Activated CD4-positive, alpha-beta memory T cell treated with anti-CD3 and anti-CD28 coated beads, Interleukin-2, amount 10 ng/mL, durations not matched to agents 7 days and 5 days (primary cell): Measurements from ENCODE around the gene NKX3-2. TPM values are rescaled to one million over a fixed set of nuclear protein-coding genes. Genes with fewer than 3 reads are reported as not detected.

ENCODE experiments used
- CTCF ChIA-PET: fragments of 350-600 bp; sonication (Branson Sonifier 250); formaldehyde crosslinking; loops from one replicate; lab custom pipeline; 2021; ENCODE audit warnings: antibody characterized with exemption, inconsistent platforms; lab: Charles Lee
- POLR2A ChIA-PET: fragments of 350-600 bp; sonication (Branson Sonifier 250); formaldehyde crosslinking; loops from one replicate; lab custom pipeline; 2021; ENCODE audit warnings: antibody characterized with exemption; lab: Charles Lee
- DNase-seq: peaks from one replicate; pipeline ENCODE4 v3.0.0-alpha.2; 2020
- H3K27ac Mint-ChIP-seq: one replicate; pipeline ENCODE4 v1.8.0; 2021; ENCODE audit warnings: mild to moderate bottlenecking, mixed read lengths
- H3K27me3 Mint-ChIP-seq: one replicate; pipeline ENCODE4 v1.8.0; 2021; ENCODE audit warnings: mixed read lengths
- H3K36me3 Mint-ChIP-seq: one replicate; pipeline ENCODE4 v1.8.0; 2021; ENCODE audit warnings: low read depth, mixed read lengths
- H3K4me1 Mint-ChIP-seq: one replicate; pipeline ENCODE4 v1.8.0; 2021; ENCODE audit warnings: mixed read lengths
- H3K4me3 Mint-ChIP-seq: one replicate; pipeline ENCODE4 v1.8.0; 2021; ENCODE audit warnings: mild to moderate bottlenecking, mixed read lengths
- H3K9me3 Mint-ChIP-seq: one replicate; pipeline ENCODE4 v1.8.0; 2021; ENCODE audit warnings: mixed read lengths
- total RNA-seq, 2 experiments: library from RNA; stranded (reverse); gene quantifications; one replicate each; pipeline ENCODE4 v1.2.3, GENCODE V29; 2021

NKX3-2 gene
- total RNA-seq, 2 experiments from 2014 or later = not detected

- ChIA-PET POLR2A (no interaction called here), CTCF (no interaction called here)
- Mint-ChIP-seq H3K36me3 (no peaks in the 10 kb centered on the region), H3K27me3 (peaks cover 36% of the 10 kb centered on the region), H3K4me3 (no peak overlapping the region), H3K4me1 (no peaks in the 10 kb centered on the region), H3K9me3 (no peaks in the 10 kb centered on the region), H3K27ac (no peak overlapping the region)
- no peak for DNase-seq
These were observed 45.8 kb downstream of the NKX3-2 start for GRCh38 chr4:13498469-13498868.

GRCh38 chr4:13496605-13497004 is 47.7 kb downstream of the NKX3-2 start:
- no peaks in the 10 kb centered on the region for H3K4me1 Mint-ChIP-seq
- no peak overlapping the region for H3K27ac Mint-ChIP-seq
- ChIA-PET CTCF (interaction anchor here (1.0 kb wide), 1 partner anchor 10 kb away, joined by 4 read pairs; no protein-coding TSS in a partner anchor), POLR2A (no interaction called here)
- no peaks in the 10 kb centered on the region for H3K9me3 Mint-ChIP-seq
- H3K36me3 Mint-ChIP-seq = no peaks in the 10 kb centered on the region
- DNase-seq = no peak
- no peak overlapping the region for H3K4me3 Mint-ChIP-seq
- peaks cover 31% of the 10 kb centered on the region for H3K27me3 Mint-ChIP-seq

- Mint-ChIP-seq H3K9me3 (no peaks in the 10 kb centered on the region), H3K27ac (no peak overlapping the region), H3K4me3 (no peak overlapping the region), H3K27me3 (peaks cover 29% of the 10 kb centered on the region), H3K36me3 (no peaks in the 10 kb centered on the region), H3K4me1 (no peaks in the 10 kb centered on the region)
- ChIA-PET CTCF (no interaction called here), POLR2A (no interaction called here)
- no peak for DNase-seq
These were observed 48.6 kb downstream of the NKX3-2 start for GRCh38 chr4:13495753-13496152.

GRCh38 chr4:13493793-13494192 is 50.5 kb downstream of the NKX3-2 start:
- POLR2A ChIA-PET = interaction anchor here (0.5 kb wide), 1 partner anchor 13 kb away, joined by 4 read pairs; no protein-coding TSS in a partner anchor
- no peaks in the 10 kb centered on the region for H3K4me1 Mint-ChIP-seq
- H3K9me3 Mint-ChIP-seq = no peaks in the 10 kb centered on the region
- no peak overlapping the region for H3K27ac Mint-ChIP-seq
- DNase-seq = no peak
- peaks cover 25% of the 10 kb centered on the region for H3K27me3 Mint-ChIP-seq
- H3K36me3 Mint-ChIP-seq = no peaks in the 10 kb centered on the region
- CTCF ChIA-PET = no interaction called here
- H3K4me3 Mint-ChIP-seq = no peak overlapping the region

GRCh38 chr4:13492747-13493146 is 51.6 kb downstream of the NKX3-2 start:
- Mint-ChIP-seq H3K9me3 (peaks cover 1% of the 10 kb centered on the region), H3K27ac (no peak overlapping the region), H3K27me3 (peaks cover 24% of the 10 kb centered on the region), H3K4me1 (no peaks in the 10 kb centered on the region), H3K4me3 (no peak overlapping the region), H3K36me3 (no peaks in the 10 kb centered on the region)
- DNase-seq = no peak
- ChIA-PET CTCF (no interaction called here), POLR2A (no interaction called here)

Other genes starting within 250 kb of the NKX3-2 start
- 10 to 100 TPM; 18.5 TPM for gene RAB28, start 60.2 kb downstream of the NKX3-2 start, total RNA-seq
- 10 to 100 TPM; 32.2 to 34.8 TPM for gene BOD1L1, start 83.2 kb upstream of the NKX3-2 start, total RNA-seq